ENCODE results near the gene RTP3.
"Not testable (repeated sequence)": the region's sequence is repeated elsewhere in the genome, so short reads cannot be mapped to it uniquely, and the experiment has no call there.

The RTP3 gene

GRCh38 chr3:46492890-46493547, 4.8 kb upstream of the RTP3 start:
- no peak for DNase-seq

- not testable (repeated sequence) for DNase-seq
These were observed 3.3 kb upstream of the RTP3 start for GRCh38 chr3:46494491-46494890.

GRCh38 chr3:46495901-46496456, 1.8 kb upstream of the RTP3 start:
- DNase-seq: no peak

- DNase-seq: peak; percentile 77
These were observed 825 bp upstream of the RTP3 start for GRCh38 chr3:46496746-46497555.

GRCh38 chr3:46498916-46499519, 1.2 kb downstream of the RTP3 start:
- no peak for DNase-seq

GRCh38 chr3:46500656-46501635, 3.2 kb downstream of the RTP3 start:
- no peak for DNase-seq

- no peak for DNase-seq
These were observed 3.9 kb downstream of the RTP3 start for GRCh38 chr3:46501702-46502101.

GRCh38 chr3:46503200-46503874, 5.6 kb downstream of the RTP3 start:
- DNase-seq: no peak

GRCh38 chr3:46504789-46505188, 7.0 kb downstream of the RTP3 start:
- DNase-seq: peak; percentile 71

- no peak for DNase-seq
These were observed 8.2 kb downstream of the RTP3 start for GRCh38 chr3:46505953-46506352.

- DNase-seq: no peak
These were observed 8.8 kb downstream of the RTP3 start for GRCh38 chr3:46506526-46506925.

GRCh38 chr3:46508850-46509591, 11.2 kb downstream of the RTP3 start:
- no peak for DNase-seq

GRCh38 chr3:46509661-46510187, 11.9 kb downstream of the RTP3 start:
- no peak for DNase-seq

- DNase-seq: no peak
These were observed 14.5 kb downstream of the RTP3 start for GRCh38 chr3:46512191-46512749.

- DNase-seq: no peak
These were observed 18.7 kb downstream of the RTP3 start for GRCh38 chr3:46516521-46516920.

- no peak for DNase-seq
These were observed 19.4 kb downstream of the RTP3 start for GRCh38 chr3:46517016-46517783.

GRCh38 chr3:46517784-46518181, 20.0 kb downstream of the RTP3 start:
- DNase-seq: no peak

- DNase-seq: no peak
These were observed 22.2 kb downstream of the RTP3 start for GRCh38 chr3:46519952-46520351.

GRCh38 chr3:46520531-46520930, 22.8 kb downstream of the RTP3 start:
- DNase-seq: no peak

- no peak for DNase-seq
These were observed 23.3 kb downstream of the RTP3 start for GRCh38 chr3:46521096-46521495.

Data from activated effector memory CD4-positive, alpha-beta T cell treated with anti-CD3 and anti-CD28 coated beads, Interleukin-2, amount 50 U/mL, for 16 hours (primary cell).